ENCODE data around the gene GGNBP2. TPM values are rescaled to one million over a fixed set of nuclear protein-coding genes. Genes with fewer than 3 reads are reported as not detected.

The GGNBP2 gene
- total and polyA plus RNA-seq, 2 donors from 2014 or later = 43.0 to 86.8 TPM

DNA sequence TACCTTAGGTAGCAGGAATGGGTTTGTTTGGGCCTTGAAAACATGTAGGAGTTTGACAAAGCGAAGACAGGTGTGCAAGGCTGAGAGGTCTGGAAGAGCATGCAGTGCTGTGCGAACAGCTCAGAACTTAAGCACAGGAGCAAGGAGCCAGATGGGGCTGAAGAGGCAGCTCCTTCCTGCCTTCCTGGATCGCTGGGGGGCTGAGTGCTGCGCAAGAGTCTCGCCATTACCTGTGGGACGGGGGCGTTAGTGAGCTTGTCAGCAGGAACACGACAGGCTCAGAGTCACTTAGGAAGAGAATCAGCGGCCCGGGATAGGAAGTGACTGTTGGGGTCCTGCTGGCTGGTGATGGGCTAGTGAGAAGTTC, 56.2 kb downstream of the GGNBP2 start:
- Histone ChIP-seq H3K4me1 (ENCODE audit: control insufficient read depth in 2 of 3, insufficient read depth in 2 of 3, low read depth in 1 of 3, low read length in 3 of 3) (peaks cover 0 to 16% (median 14%) of the 10 kb centered on the region in 3 donors), H3K9me3 (ENCODE audit: control insufficient read depth in 2 of 3, insufficient read depth in 1 of 3, low read length in 3 of 3) (no peaks in the 10 kb centered on the region), H3K9ac (ENCODE audit: low read length in 3 of 3) (peak overlapping the region; percentile 26 to 86 (median 50)), H3K4me3 (ENCODE audit: low read length in 3 of 3) (peak overlapping the region; percentile 77 to 96 (median 78)), H3K27me3 (ENCODE audit: control insufficient read depth, insufficient read depth, low read length) (no peaks in the 10 kb centered on the region), H3K27ac (ENCODE audit: low read depth in 2 of 2, low read length in 2 of 2) (peak overlapping the region; percentile 26 to 45), H3K36me3 (ENCODE audit: control insufficient read depth in 2 of 3, insufficient read depth in 3 of 3, low read length in 3 of 3) (no peaks in the 10 kb centered on the region)
- intact Hi-C loops (cut with DNase I) = no loop called here
- FAIRE-seq = no peak
- DNase-seq = no peak
- TF ChIP-seq, protein P1, sequence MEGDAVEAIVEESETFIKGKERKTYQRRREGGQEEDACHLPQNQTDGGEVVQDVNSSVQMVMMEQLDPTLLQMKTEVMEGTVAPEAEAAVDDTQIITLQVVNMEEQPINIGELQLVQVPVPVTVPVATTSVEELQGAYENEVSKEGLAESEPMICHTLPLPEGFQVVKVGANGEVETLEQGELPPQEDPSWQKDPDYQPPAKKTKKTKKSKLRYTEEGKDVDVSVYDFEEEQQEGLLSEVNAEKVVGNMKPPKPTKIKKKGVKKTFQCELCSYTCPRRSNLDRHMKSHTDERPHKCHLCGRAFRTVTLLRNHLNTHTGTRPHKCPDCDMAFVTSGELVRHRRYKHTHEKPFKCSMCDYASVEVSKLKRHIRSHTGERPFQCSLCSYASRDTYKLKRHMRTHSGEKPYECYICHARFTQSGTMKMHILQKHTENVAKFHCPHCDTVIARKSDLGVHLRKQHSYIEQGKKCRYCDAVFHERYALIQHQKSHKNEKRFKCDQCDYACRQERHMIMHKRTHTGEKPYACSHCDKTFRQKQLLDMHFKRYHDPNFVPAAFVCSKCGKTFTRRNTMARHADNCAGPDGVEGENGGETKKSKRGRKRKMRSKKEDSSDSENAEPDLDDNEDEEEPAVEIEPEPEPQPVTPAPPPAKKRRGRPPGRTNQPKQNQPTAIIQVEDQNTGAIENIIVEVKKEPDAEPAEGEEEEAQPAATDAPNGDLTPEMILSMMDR (IDR thresholded peaks at IDR 0.05; ENCODE audit: borderline replicate concordance, extremely low read depth, insufficient read depth) = no peak

DNA sequence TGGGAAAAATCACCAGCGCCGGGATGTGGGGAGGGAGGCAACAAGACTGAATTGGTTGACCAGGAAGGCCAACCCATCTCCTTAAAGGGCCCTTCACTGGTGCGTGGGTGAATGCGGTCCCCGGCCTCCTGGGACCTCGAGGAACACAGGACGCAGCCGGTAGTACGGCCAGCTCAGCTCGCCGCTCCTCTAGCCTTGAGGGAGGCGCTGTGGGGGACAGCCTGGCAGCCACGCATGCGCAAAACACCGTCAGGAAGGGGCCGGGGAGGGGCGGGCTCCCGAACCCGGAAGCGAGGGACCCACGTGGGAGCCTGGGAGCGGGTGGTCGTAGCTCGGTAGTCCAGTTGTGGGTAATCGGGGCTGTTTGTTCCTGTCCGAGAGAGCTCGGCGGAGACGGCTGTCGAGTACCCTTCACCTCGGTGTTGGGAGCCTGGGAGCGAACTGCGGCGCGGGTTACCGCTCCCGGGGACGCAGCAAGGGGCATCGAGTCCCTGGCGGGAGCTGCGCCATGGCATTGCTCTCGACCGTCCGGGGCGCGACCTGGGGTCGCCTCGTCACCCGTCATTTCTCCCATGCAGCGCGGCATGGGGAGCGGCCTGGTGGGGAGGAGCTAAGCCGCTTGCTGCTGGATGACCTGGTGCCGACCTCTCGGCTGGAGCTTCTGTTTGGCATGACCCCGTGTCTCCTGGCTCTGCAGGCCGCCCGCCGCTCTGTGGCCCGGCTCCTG, 56.7 kb downstream of the GGNBP2 start, which contains the start of gene MRM1:
Gene MRM1 (plus strand): TSS at position 281 of the 727 bp plus-strand sequence. CDS start 228 bp downstream, at position 509.
- Histone ChIP-seq H3K9ac (ENCODE audit: low read length in 3 of 3) (peak within 1 kb of the TSS; percentile 26 to 86 (median 83)), H3K4me3 (ENCODE audit: low read length in 3 of 3) (peak within 1 kb of the TSS; percentile 77 to 96 (median 78)), H3K36me3 (ENCODE audit: control insufficient read depth in 2 of 3, insufficient read depth in 3 of 3, low read length in 3 of 3) (no peaks in the 10 kb centered on the region), H3K4me1 (ENCODE audit: control insufficient read depth in 2 of 3, insufficient read depth in 2 of 3, low read depth in 1 of 3, low read length in 3 of 3) (peaks cover 0 to 16% (median 14%) of the 10 kb centered on the region in 3 donors), H3K9me3 (ENCODE audit: control insufficient read depth in 2 of 3, insufficient read depth in 1 of 3, low read length in 3 of 3) (no peaks in the 10 kb centered on the region), H3K27ac (ENCODE audit: low read depth in 2 of 2, low read length in 2 of 2) (peak within 1 kb of the TSS; percentile 56 to 88), H3K27me3 (ENCODE audit: control insufficient read depth, insufficient read depth, low read length) (no peaks in the 10 kb centered on the region)
- intact Hi-C loops (cut with DNase I) = no loop called here
- FAIRE-seq = no peak
- TF ChIP-seq, protein P1 (IDR thresholded peaks at IDR 0.05; ENCODE audit: borderline replicate concordance, extremely low read depth, insufficient read depth) = no peak
- DNase-seq = peak; percentile 95 to 99 (median 96)

DNA sequence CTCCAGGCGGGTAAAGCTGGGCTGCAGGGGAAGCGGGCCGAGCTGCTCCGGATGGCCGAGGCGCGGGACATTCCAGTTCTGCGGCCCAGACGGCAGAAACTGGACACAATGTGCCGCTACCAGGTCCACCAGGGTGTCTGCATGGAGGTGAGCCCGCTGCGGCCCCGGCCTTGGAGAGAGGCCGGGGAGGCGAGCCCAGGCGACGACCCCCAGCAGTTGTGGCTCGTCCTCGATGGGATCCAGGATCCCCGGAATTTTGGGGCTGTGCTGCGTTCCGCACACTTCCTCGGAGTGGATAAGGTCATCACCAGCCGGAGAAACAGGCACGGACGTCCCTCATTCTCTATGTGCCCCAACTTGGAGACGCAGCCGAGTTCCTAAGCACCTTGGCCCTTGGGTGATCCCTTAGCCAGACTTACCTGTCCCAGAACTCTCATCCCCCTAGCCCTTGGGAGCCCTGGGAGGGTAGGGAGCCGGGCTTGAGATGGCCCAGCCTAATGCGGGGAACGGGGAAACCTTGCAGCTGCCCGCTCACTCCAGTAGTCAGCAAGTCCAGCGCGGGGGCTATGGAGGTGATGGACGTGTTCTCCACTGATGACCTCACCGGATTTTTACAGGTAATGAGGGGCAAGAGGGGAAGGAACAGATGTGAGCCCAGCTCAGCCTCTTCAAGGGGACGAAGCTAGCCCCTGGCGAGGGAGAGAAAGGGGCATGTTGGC, 57.5 kb downstream of the GGNBP2 start:
- FAIRE-seq = no peak
- Histone ChIP-seq H3K9ac (ENCODE audit: low read length in 3 of 3) (peak overlapping the region in 2 of 3 donors; percentile 83 to 86), H3K27me3 (ENCODE audit: control insufficient read depth, insufficient read depth, low read length) (no peaks in the 10 kb centered on the region), H3K4me1 (ENCODE audit: control insufficient read depth in 2 of 3, insufficient read depth in 2 of 3, low read depth in 1 of 3, low read length in 3 of 3) (peaks cover 0 to 16% (median 14%) of the 10 kb centered on the region in 3 donors), H3K36me3 (ENCODE audit: control insufficient read depth in 2 of 3, insufficient read depth in 3 of 3, low read length in 3 of 3) (no peaks in the 10 kb centered on the region), H3K9me3 (ENCODE audit: control insufficient read depth in 2 of 3, insufficient read depth in 1 of 3, low read length in 3 of 3) (no peaks in the 10 kb centered on the region), H3K4me3 (ENCODE audit: low read length in 3 of 3) (peak overlapping the region; percentile 77 to 96 (median 78)), H3K27ac (ENCODE audit: low read depth in 2 of 2, low read length in 2 of 2) (peak overlapping the region in 1 of 2 donors; percentile 88)
- intact Hi-C loops (cut with DNase I) = no loop called here
- DNase-seq = peak in 3 of 5 donors; percentile 9 to 78 (median 31)
- TF ChIP-seq, protein P1 (IDR thresholded peaks at IDR 0.05; ENCODE audit: borderline replicate concordance, extremely low read depth, insufficient read depth) = no peak
